Activated CD4-positive, alpha-beta memory T cell treated with anti-CD3 and anti-CD28 coated beads for 36 hours (primary cell): ENCODE results near the gene RPP14. TPM values are rescaled to one million over a fixed set of nuclear protein-coding genes. Genes with fewer than 3 reads are reported as not detected.

Experiments
- CTCF ChIA-PET: fragments of 350-600 bp; sonication (Branson Sonifier 250); formaldehyde crosslinking; loops from one replicate; lab custom pipeline; 2021; ENCODE audit warnings: antibody characterized with exemption, inconsistent platforms; lab: Charles Lee
- POLR2A ChIA-PET: fragments of 350-600 bp; sonication (Branson Sonifier 250); formaldehyde crosslinking; loops from one replicate; lab custom pipeline; 2021; ENCODE audit warnings: antibody characterized with exemption; lab: Charles Lee
- DNase-seq: peaks from one replicate; pipeline ENCODE4 v3.0.0-alpha.2; 2020
- H3K27ac Mint-ChIP-seq: one replicate; pipeline ENCODE4 v1.8.0; 2021; ENCODE audit warnings: mixed read lengths
- H3K27me3 Mint-ChIP-seq: one replicate; pipeline ENCODE4 v1.8.0; 2021; ENCODE audit warnings: mixed read lengths
- H3K36me3 Mint-ChIP-seq: one replicate; pipeline ENCODE4 v1.8.0; 2021; ENCODE audit warnings: mixed read lengths
- H3K4me1 Mint-ChIP-seq: one replicate; pipeline ENCODE4 v1.8.0; 2021; ENCODE audit warnings: low read depth, mixed read lengths
- H3K4me3 Mint-ChIP-seq: one replicate; pipeline ENCODE4 v1.8.0; 2021; ENCODE audit warnings: mild to moderate bottlenecking, mixed read lengths
- H3K9me3 Mint-ChIP-seq: one replicate; pipeline ENCODE4 v1.8.0; 2021; ENCODE audit warnings: mixed read lengths
- intact Hi-C: fragments of 100-400 bp; cut with micrococcal nuclease; formaldehyde crosslinking; loops from one replicate; pipeline ENCODE4 v1.15.1; 2023
- total RNA-seq, 2 experiments: library from RNA; stranded (reverse); gene quantifications; one replicate each; pipeline ENCODE4 v1.2.3, GENCODE V29; 2021

The RPP14 gene
- total RNA-seq, 2 experiments from 2014 or later: 14.0 to 15.4 TPM

DNA sequence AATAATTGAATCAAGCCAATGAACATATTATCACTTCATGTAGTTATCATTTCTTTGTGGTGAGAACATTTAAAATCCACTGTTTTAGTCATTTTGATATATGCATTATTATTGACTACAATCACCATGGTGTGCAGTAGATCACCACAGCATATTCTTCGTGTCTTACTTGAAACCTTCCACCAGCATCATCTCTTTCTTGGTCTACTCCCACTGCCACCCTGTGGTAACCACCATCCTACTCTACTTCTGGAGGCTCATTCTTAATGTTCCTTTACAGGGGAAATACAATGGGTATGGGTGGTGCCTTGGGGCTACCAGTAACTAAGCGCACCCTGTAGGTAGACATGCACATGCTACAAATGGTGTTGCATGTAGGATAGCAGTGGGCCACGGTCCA is 52.0 kb downstream of the RPP14 start:
- H3K27me3 Mint-ChIP-seq: no peaks in the 10 kb centered on the region
- POLR2A ChIA-PET: no interaction called here
- CTCF ChIA-PET: no interaction called here
- no peak overlapping the region for H3K27ac Mint-ChIP-seq
- H3K4me1 Mint-ChIP-seq: peaks cover 34% of the 10 kb centered on the region
- H3K36me3 Mint-ChIP-seq: peaks cover 2% of the 10 kb centered on the region
- H3K4me3 Mint-ChIP-seq: no peak overlapping the region
- DNase-seq: peak; percentile 44
- intact Hi-C loops: loop anchor here (1.0 kb wide), 1 partner anchor 34 kb away; no protein-coding TSS in a partner anchor
- H3K9me3 Mint-ChIP-seq: no peaks in the 10 kb centered on the region

DNA sequence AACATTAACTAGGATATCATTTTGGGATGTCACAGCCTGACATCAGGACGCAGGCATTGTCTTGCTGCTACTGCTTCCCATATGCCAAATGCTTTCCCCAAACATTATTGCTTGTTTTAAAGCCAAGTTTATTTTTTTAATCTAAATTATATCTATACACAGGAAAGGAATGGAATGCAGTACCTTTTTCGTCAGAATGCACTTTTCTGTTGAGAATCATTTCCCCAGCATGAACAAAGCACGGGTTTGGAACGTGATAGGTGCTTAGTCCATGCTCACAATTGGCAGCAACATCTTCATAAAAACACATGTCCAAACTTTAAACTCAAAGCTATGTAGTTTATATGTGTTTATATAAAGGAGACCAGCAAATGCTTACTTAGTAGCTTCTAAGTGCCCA is 52.8 kb downstream of the RPP14 start:
- peaks cover 2% of the 10 kb centered on the region for H3K36me3 Mint-ChIP-seq
- POLR2A ChIA-PET: no interaction called here
- H3K27me3 Mint-ChIP-seq: no peaks in the 10 kb centered on the region
- intact Hi-C loops: loop anchor here (1.0 kb wide), 1 partner anchor 35 kb away; no protein-coding TSS in a partner anchor
- H3K27ac Mint-ChIP-seq: no peak overlapping the region
- DNase-seq: no peak
- H3K4me3 Mint-ChIP-seq: no peak overlapping the region
- CTCF ChIA-PET: no interaction called here
- peaks cover 32% of the 10 kb centered on the region for H3K4me1 Mint-ChIP-seq
- no peaks in the 10 kb centered on the region for H3K9me3 Mint-ChIP-seq

DNA sequence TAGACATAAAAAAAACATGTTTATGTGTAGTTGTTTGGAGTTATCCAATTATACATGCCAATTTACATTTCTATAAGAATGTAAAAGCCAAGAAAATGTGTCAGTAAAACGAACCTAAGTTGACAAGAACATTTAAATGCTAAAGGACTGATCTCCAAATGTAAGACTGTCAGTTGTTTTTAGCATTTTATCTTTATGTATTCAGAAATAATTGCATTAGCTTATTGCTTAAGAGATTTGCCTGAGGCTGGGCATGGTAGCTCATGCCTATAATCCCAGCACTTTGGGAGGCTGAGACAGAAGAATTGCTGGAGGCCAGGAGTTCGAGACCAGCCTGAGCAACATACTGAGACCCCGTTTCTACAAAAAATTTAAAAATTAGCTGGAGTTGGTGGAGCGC is 53.6 kb downstream of the RPP14 start:
- no peaks in the 10 kb centered on the region for H3K9me3 Mint-ChIP-seq
- H3K4me3 Mint-ChIP-seq: no peak overlapping the region
- H3K27me3 Mint-ChIP-seq: no peaks in the 10 kb centered on the region
- intact Hi-C loops: no loop called here
- peaks cover 30% of the 10 kb centered on the region for H3K4me1 Mint-ChIP-seq
- no peak for DNase-seq
- ChIA-PET POLR2A (no interaction called here), CTCF (no interaction called here)
- H3K36me3 Mint-ChIP-seq: peaks cover 2% of the 10 kb centered on the region
- no peak overlapping the region for H3K27ac Mint-ChIP-seq

DNA sequence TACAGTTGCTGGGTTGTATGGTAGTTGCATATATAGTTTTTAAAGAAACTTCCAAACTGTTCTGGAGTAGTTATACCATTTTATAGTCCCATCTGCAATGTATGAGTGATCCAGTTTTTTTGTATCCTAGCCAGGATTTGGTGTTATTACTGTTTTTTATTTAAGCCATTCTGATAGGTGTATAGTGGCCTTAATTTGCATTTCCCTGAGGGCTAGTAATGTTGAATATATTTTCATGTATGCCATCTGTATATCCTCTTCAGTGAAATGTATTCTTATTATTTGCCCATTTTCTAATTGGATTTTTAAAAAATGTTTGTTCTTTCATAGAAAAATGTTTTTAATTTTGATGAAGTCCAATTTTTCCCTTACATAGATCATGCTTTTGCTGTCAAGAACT is 55.8 kb downstream of the RPP14 start:
- H3K27ac Mint-ChIP-seq: no peak overlapping the region
- no peaks in the 10 kb centered on the region for H3K27me3 Mint-ChIP-seq
- POLR2A ChIA-PET: no interaction called here
- intact Hi-C loops: no loop called here
- CTCF ChIA-PET: no interaction called here
- H3K4me1 Mint-ChIP-seq: peaks cover 35% of the 10 kb centered on the region
- H3K4me3 Mint-ChIP-seq: no peak overlapping the region
- DNase-seq: no peak
- no peaks in the 10 kb centered on the region for H3K9me3 Mint-ChIP-seq
- peaks cover 2% of the 10 kb centered on the region for H3K36me3 Mint-ChIP-seq

DNA sequence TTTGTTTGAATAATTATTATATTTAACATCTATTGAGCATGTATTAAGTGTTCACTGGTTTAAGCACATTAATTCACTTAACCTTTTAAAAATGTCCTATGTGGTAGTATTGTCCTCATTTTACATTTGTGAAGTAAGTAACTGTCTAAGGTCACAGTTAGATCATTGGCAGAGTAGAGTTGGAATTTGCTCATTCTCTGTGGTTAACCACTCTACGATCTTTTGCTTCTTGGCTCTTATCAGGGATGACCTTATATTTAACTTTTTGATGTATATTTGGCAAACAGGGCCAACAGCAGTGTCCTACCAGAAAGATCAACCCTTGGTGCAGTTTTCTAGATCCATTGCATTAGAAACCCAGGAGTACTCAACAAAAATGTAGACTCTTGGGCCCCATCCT is 60.7 kb downstream of the RPP14 start:
- H3K4me3 Mint-ChIP-seq: no peak overlapping the region
- no peak overlapping the region for H3K27ac Mint-ChIP-seq
- DNase-seq: no peak
- no peaks in the 10 kb centered on the region for H3K9me3 Mint-ChIP-seq
- H3K36me3 Mint-ChIP-seq: peaks cover 4% of the 10 kb centered on the region
- no peaks in the 10 kb centered on the region for H3K27me3 Mint-ChIP-seq
- CTCF ChIA-PET: no interaction called here
- POLR2A ChIA-PET: no interaction called here
- peaks cover 15% of the 10 kb centered on the region for H3K4me1 Mint-ChIP-seq
- intact Hi-C loops: no loop called here

DNA sequence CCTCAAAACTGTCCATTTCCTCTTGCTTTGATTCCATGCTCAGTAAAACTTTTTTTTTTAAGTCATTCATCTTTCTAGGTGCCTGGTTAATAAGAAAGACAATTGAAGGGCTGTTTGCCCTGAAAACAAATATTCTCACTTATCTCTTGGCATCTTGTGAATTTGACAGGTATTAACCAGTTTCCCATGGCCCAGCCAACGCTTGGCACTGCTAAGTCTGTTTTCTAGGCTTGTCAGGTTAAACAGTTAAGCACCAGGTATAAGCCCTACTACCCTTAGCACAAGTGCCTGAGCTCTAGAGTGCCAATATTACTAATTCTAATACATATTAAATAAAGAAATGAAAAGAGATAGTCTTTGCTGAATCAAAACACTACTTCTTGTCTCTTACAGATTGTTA is 63.0 kb downstream of the RPP14 start:
- Mint-ChIP-seq H3K4me3 (no peak overlapping the region), H3K36me3 (peaks cover 6% of the 10 kb centered on the region), H3K27me3 (no peaks in the 10 kb centered on the region), H3K27ac (no peak overlapping the region), H3K9me3 (no peaks in the 10 kb centered on the region), H3K4me1 (peaks cover 12% of the 10 kb centered on the region)
- intact Hi-C loops: no loop called here
- no peak for DNase-seq
- CTCF ChIA-PET: interaction anchor here (0.9 to 1.3 kb wide), 3 partner anchors 35 to 181 kb away, joined by 3 to 4 read pairs (median 3); no protein-coding TSS in a partner anchor
- POLR2A ChIA-PET: no interaction called here

Other genes starting within 250 kb of the RPP14 start
- gene DNASE1L3, start 95.3 kb upstream of the RPP14 start, total RNA-seq: not detected
- gene ABHD6, start 68.5 kb upstream of the RPP14 start, total RNA-seq: 1 to 10 TPM; 3.9 to 4.1 TPM
- 1 to 10 TPM; 7.6 to 9.5 TPM for gene HTD2, start 275 bp downstream of the RPP14 start, total RNA-seq
- gene PXK, start 26.6 kb downstream of the RPP14 start, total RNA-seq: 10 to 100 TPM; 40.9 to 45.4 TPM
- 10 to 100 TPM; 55.6 to 56.3 TPM for gene PDHB, start 127.6 kb downstream of the RPP14 start, total RNA-seq
- gene KCTD6, start 185.9 kb downstream of the RPP14 start, total RNA-seq: 1 to 10 TPM; 8.0 to 8.6 TPM
- not detected for gene ACOX2, start 230.9 kb downstream of the RPP14 start, total RNA-seq